Upper lobe of left lung (tissue), 4 donors: Measurements from ENCODE around the gene RGMB.

Experiments used
- EP300 ChIP-seq, 4 donors: sonication (generic); formaldehyde crosslinking; IDR thresholded peaks; one replicate each; pipeline ENCODE4 v1.5.1; 2017; ENCODE audit warnings: antibody characterized with exemption in 4 of 4, control low read depth in 2 of 4
- POLR2A ChIP-seq, 4 donors: fragments of 450-650 bp; IDR thresholded peaks; one replicate each; pipeline ENCODE4 v1.5.1; 2016 to 2017; ENCODE audit warnings: antibody characterized with exemption in 4 of 4, mild to moderate bottlenecking in 2 of 4
- POLR2AphosphoS5 ChIP-seq, 2 donors: sonication (generic); formaldehyde crosslinking; IDR thresholded peaks; one replicate each; pipeline ENCODE4 v1.5.1; 2017; ENCODE audit warnings: antibody characterized with exemption in 2 of 2
- TF ChIP-seq, protein P1 (sequence below), 6 experiments: fragments of 450-650 bp in 4 of 6; fragments of 200-600 bp in 2 of 6; sonication (generic) in 2 of 6; IDR thresholded peaks; one replicate each; pipeline ENCODE4 v1.5.1; 2016 to 2019; ENCODE audit warnings: antibody characterized with exemption in 6 of 6

DNA sequence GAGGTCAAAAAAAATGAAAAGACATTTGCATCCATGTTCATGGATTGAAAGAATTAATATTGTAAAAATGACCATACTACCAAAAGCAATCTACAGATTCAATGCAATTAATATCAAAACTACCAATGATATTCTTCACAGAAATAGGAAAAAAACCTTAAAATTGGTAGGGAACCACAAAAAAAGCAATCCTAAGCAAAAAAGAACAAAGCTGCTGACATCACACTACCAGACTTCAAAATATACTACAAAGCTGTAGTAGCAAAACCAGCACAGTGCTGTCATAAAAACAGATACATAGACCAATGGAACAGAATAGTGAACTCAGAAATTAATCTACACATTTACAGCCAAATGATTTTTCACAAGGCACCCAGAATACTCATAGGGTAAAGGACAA, 34.3 kb downstream of the RGMB start:
- TF ChIP-seq, protein P1, sequence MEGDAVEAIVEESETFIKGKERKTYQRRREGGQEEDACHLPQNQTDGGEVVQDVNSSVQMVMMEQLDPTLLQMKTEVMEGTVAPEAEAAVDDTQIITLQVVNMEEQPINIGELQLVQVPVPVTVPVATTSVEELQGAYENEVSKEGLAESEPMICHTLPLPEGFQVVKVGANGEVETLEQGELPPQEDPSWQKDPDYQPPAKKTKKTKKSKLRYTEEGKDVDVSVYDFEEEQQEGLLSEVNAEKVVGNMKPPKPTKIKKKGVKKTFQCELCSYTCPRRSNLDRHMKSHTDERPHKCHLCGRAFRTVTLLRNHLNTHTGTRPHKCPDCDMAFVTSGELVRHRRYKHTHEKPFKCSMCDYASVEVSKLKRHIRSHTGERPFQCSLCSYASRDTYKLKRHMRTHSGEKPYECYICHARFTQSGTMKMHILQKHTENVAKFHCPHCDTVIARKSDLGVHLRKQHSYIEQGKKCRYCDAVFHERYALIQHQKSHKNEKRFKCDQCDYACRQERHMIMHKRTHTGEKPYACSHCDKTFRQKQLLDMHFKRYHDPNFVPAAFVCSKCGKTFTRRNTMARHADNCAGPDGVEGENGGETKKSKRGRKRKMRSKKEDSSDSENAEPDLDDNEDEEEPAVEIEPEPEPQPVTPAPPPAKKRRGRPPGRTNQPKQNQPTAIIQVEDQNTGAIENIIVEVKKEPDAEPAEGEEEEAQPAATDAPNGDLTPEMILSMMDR (IDR thresholded peaks at IDR 0.05) = no peak
- no peak for TF ChIP-seq POLR2A (IDR thresholded peaks at IDR 0.05)
- TF ChIP-seq POLR2AphosphoS5 (IDR thresholded peaks at IDR 0.05) = no peak
- no peak for TF ChIP-seq EP300 (IDR thresholded peaks at IDR 0.05)
